NCI-H1105 treated with DMSO at 0.1 percent for 48 hours (cell line): Measurements from ENCODE around the gene ASB2.

Experiments
- DNase-seq: peaks from one replicate; lab custom pipeline; 2025; lab: John Stamatoyannopoulos, UW

The ASB2 gene

GRCh38 chr14:93980456-93981201 is 4.3 kb upstream of the ASB2 start:
- no peak for DNase-seq

GRCh38 chr14:93978735-93979134 is 2.4 kb upstream of the ASB2 start:
- DNase-seq: no peak

GRCh38 chr14:93977790-93978581 is 1.6 kb upstream of the ASB2 start:
- DNase-seq: no peak

DNA sequence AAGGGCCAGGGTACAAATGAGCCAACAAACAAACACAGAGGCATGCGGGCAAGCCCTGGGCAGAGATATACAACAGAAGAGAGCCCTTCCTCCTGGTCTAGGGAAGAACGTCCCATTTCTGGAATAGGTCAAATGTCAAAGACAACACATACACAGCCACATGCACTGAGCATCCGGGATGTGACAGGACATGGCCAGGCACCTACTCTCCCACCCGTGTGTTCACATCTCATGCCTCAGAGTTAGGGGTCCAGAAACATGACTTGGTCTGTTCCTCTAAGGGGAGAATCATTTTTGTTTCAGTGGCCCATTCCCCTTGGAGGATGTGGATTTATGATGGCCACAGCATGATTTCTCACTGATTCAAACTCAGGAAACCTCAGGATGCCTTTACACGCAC is 801 bp upstream of the ASB2 start:
- no peak for DNase-seq

DNA sequence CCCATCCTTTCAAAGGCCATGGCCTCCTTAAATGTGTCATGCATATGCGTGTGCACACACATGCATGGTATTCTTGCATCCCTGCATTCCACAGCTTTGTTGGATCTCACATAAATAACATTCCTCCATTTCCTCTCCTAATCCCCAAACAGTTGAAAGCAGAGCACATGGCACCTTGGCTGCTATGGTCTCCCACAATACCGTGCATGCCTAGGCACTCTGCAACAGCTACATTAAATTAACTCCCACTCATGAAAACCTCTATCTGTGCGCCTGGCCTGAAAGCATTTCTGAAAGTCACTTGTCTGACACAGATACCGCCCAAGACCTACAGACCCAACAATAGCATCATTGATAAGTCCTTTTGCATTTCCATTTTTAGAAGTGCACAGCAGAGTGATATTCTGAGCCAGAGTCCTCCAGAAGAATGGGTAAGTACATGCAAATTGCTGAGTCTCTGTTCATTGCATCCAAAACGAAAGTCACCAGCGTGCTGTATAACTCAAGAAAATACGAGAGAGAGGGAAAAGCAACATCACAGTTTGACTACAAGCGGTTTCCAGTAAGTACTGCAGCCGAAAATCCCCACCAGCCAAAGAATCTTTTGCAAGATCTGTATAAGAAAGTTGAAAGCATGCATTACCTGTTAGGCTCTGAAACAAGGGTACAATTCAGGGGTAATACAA is 436 bp downstream of the ASB2 start:
- no peak for DNase-seq

DNA sequence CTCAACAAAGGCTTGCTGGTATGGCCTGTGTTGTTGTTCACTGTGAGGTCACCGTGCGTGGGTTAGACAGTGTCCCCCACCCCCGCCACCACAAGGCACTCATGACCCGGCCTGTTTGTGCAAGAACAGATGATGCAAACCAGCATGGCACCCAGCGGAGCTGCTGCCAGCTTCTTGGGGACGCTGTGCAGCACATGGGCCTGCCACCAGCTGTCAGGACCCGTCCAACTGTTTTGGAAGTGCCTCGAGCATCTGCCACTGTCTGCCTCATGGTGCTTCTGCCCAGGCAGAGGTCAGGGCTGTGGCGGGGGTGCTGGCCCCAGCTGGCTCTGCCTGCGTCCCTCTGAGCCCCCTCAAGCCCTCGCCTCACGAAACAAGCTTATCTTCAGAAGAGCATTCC is 1.5 kb downstream of the ASB2 start:
- DNase-seq: no peak

DNA sequence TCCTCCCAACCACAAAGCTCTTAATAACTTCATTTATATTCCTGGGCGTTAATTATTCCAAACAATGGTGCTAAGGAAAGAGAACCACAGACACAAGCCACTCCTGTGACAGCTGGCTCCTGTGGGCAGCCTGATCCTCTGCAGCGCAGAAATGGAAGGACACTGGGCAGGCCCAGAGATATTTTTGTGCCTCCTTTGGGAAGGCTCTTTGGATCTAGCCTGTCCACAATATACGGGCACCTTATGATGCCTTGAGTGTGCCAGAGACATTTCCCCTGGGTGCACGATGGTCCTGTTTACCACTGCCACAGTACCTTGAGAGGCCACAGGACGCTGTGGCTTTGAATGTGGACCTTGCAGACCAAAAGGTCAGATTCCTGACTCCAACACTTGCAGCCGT is 2.1 kb downstream of the ASB2 start:
- DNase-seq: no peak

GRCh38 chr14:93973607-93974006 is 2.8 kb downstream of the ASB2 start:
- DNase-seq: no peak

DNA sequence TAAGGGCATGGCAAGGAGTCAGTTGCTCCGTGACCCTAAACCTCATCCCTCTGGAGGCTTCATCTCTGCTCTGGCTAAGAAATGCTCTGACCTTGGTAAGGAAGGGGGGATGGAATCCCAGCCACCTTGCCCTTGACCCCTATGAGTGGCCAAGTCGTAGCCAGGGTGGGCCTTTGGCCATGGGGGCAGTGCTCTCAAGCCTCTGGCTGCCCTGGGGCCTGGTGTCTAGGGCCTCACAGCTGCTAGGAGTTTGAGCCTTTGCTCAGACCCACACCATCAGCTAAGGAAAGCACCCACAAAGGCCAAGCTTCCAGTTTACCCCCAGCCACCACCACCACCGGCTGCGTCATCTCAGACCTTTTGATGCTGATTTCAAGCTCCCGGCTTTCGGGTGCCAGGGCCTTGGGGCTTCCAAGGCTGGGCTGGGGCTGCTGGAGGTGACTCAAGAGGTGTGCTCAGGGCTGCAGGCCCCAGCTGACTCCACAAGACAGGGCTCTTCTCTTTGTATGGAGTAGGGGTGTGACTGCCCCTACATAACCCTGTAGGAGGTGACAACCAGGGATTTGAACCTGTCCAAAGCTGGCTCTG is 3.7 kb downstream of the ASB2 start:
- no peak for DNase-seq

DNA sequence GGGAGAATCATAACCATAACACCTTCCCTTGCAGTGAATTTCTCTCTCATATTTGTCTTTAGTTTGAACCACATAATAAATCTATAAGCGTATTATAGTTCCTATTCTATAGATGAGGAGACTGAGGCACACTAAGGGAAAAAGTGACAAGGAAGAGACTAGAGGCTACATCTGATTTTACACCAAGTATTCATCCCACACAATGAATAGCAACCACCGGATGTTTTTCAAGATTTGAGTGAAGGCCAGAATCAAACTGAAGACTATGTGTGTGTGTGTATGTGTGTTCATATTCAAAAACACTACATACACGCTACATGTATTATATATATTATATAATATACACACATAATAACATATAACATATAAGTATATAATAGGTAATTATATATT is 4.7 kb downstream of the ASB2 start:
- DNase-seq: no peak

GRCh38 chr14:93970965-93971634 is 5.3 kb downstream of the ASB2 start:
- DNase-seq: no peak

GRCh38 chr14:93970585-93970964 is 5.8 kb downstream of the ASB2 start:
- DNase-seq: no peak

DNA sequence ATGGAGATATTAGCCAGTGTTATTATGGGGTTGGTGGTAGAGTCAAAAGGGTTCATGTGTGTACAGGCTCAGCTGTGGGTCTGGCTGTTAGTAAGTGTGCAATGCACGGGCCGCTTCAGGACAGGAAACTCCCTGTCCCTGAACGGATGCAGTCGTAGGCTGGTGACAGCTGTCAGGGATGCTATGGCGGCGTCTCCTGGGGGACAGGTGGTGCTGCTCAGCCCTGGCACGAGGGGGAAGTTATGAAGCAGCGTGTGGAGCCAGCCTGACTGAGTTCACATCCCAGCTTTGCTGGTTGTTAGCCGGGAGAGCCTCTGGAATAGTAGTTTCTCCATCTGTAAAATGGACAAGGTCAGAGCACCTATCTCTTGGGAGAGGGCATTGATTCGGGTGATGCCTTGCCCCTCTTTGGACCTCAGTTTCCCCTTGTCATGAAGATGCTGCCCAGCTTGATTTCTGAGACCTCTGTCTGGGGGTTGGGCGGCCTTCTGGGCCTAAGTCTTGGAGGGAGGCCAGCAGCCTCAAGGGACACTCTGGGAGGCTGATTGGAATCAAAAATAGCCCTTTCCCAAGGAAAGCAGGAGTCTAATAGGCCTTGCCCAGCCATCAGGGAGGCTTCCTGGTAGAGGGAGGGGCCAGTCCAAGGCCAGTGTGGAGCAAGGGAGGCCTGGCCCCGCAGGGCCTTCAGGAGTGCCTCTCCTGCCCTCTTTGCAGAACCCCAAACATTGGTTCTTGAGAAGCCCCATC is 7.1 kb downstream of the ASB2 start:
- DNase-seq: no peak

DNA sequence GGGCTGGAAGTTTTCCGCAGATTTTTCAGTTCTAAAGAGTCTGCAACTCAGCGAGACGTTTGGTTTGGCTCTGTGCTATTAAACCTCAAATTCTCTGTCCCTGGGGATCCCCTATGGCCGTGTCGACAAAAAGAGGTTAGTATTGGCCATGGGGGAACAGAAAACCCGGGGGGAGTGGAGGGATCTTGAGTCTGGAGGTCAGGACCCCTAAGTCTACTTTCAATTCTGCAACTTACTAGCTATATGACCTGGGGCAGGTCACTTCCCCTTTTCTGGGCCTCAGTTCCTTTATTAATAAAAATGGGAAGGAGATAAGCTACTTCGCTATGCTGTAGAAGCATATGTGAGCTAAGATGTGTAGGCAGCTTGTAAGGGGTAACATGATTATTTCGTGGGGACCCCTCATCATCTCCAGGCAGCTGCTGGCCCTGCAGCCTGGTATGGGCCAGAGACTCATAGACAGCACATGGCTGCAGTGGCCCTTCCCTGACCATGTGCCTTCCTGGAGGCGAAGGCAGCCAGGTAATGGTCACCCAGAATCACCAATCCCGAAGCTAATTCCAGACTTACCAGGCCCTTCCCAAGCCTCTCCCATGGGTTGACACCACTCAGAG is 8.6 kb downstream of the ASB2 start:
- no peak for DNase-seq

DNA sequence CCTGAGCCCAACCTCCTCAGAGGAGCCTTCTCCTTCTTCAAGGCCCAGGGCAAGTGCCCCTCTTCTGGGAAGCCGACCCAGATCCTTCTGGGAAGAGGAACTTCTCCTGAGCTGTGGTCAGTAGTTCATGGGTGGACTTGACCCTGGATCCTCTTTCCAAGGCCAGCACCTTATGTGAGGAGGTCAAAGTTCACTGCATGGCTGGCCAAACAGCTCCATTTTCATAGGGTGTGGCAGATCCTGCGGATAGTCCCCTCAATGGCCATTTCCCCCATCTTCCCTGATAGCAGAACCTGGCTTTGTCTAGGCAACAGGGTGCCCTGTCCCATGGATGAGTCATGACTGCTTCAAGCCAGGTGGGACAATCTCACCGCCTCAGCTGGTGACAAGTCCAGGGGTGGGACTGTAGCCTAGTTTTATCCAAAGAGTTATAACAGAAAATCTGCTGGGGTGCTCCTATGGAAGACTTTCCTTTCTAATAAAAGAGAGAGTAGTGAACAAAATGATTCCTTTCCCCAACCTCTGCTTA is 10.4 kb downstream of the ASB2 start:
- DNase-seq: no peak

GRCh38 chr14:93965287-93965821 is 11.0 kb downstream of the ASB2 start:
- no peak for DNase-seq

DNA sequence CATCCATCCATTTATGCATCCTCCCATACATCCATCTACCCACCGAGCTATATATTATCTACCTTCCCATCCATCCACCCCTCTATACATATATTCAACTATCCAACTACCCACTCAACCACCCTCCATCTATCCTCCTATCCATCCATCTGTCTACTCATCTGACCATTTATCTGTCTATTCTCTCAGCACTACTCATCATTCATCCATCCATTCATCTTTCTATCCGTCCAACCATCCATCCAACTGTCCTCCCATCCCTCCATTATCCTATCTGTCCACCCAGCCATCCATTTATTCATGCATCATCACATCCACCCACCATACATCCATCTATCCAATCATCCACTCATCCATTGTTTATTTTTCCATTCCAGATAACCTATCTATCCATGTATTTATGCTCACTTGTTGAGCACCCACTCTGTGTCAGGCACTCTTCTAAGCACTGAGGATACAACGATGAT is 11.5 kb downstream of the ASB2 start:
- no peak for DNase-seq

- DNase-seq: no peak
Measured at GRCh38 chr14:93964281-93964680, 12.1 kb downstream of the ASB2 start.

DNA sequence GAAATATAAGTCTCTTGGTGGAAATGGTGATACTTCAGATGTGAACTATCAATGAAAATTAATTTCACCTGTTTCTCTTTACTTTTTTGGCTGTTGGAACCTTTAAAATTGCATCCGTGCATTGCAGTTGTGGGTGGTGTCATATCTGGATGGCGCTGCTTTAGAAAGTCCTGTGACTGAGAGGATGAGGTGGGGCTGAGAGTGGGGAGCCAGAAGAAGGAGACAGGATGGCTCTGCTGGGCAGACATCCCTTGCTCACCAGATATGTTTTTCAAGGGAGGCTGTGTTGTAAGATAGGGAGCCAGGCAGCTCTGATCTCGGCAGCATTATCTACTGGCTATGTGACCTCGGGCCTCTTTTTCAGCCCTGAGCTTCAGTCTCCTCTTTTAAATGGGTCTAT is 12.7 kb downstream of the ASB2 start:
- no peak for DNase-seq
